Prostate gland (tissue), 2 donors: ENCODE results near the gene SLC44A2. TPM values are rescaled to one million over a fixed set of nuclear protein-coding genes. Genes with fewer than 3 reads are reported as not detected.

Experiments
- DNase-seq: peaks from one replicate; pipeline ENCODE4 v3.0.0-alpha.2; 2019; ENCODE audit warnings: low spot score
- H3K27ac ChIP-seq, 2 donors: fragments of 200-600 bp; sonication (generic); 2 replicates each; pipeline ENCODE4 v1.5.1; 2017 to 2019
- H3K27me3 ChIP-seq: fragments of 200-600 bp; sonication (generic); replicated peaks from 2 replicates; pipeline ENCODE4 v1.5.1; 2019; ENCODE audit not compliant: insufficient read depth
- H3K36me3 ChIP-seq, 2 donors: fragments of 200-600 bp; sonication (generic); 1 replicate in 1 of 2; 2 replicates in 1 of 2; pipeline versions ENCODE4 v1.5.1 to v1.8.1; 2017 to 2019
- H3K4me1 ChIP-seq: fragments of 200-600 bp; sonication (generic); replicated peaks from 2 replicates; pipeline ENCODE4 v1.5.1; 2019
- H3K4me3 ChIP-seq, 2 donors: fragments of 200-600 bp; sonication (generic); 2 replicates each; pipeline ENCODE4 v1.5.1; 2017 to 2019
- H3K9me3 ChIP-seq: fragments of 200-600 bp; sonication (generic); 2 replicates; pipeline ENCODE4 v1.5.1; 2017
- POLR2A ChIP-seq: fragments of 450-650 bp; IDR thresholded peaks from one replicate; pipeline ENCODE4 v1.6.1; 2016; ENCODE audit warnings: antibody characterized with exemption, mild to moderate bottlenecking
- POLR2AphosphoS5 ChIP-seq: sonication (generic); formaldehyde crosslinking; IDR thresholded peaks from one replicate; pipeline ENCODE4 v1.6.1; 2017; ENCODE audit warnings: antibody characterized with exemption
- WGBS: methylation state at CpG from one replicate; pipeline ENCODE4 v1.1.5; 2018; 5-methylcytosine and 5-hydroxymethylcytosine counted together
- intact Hi-C: fragments of 100-400 bp; cut with DNase I; formaldehyde crosslinking; loops from one replicate; pipeline ENCODE4 v1.14.2; 2022
- total RNA-seq, 2 donors: library from RNA; depleted of rRNA; stranded (reverse); fragments of >200 nt; gene quantifications; one replicate each; pipeline ENCODE4 v1.1.0, GENCODE V29; 2016
- TF ChIP-seq, protein P1 (sequence below), 4 experiments: fragments of 200-600 bp in 2 of 4; fragments of 450-650 bp in 2 of 4; sonication (generic) in 2 of 4; IDR thresholded peaks; 1 replicate in 3 of 4; 2 replicates in 1 of 4; pipeline ENCODE4 v1.5.1; 2016 to 2019; ENCODE audit warnings: antibody characterized with exemption in 4 of 4, mild to moderate bottlenecking in 2 of 4, moderate library complexity in 2 of 4

The SLC44A2 gene
- total RNA-seq, 2 donors from 2014 or later: 91.1 to 402 TPM

DNA sequence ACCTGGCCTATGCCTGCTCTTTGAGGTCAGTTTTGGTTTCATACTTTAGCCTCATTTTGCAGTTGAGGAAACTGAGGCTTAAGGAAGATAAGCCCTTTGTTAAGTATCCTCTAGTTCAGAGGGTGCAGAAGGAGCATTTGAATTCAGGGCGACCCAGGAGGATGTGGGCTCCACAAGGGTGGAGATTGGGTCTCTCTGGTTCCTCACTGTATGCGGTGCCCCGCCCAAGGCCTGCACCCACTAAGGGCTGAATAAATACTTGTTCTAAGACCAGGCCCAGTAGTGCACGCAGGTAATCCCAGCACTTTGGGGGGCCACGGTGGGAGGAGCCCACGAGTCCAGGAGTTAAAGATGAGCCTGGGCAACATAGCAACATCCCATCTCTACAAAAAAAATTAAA, 768 bp upstream of the SLC44A2 start:
- no peaks in the 10 kb centered on the region for H3K27me3 ChIP-seq
- intact Hi-C loops: no loop called here
- TF ChIP-seq, protein P1, sequence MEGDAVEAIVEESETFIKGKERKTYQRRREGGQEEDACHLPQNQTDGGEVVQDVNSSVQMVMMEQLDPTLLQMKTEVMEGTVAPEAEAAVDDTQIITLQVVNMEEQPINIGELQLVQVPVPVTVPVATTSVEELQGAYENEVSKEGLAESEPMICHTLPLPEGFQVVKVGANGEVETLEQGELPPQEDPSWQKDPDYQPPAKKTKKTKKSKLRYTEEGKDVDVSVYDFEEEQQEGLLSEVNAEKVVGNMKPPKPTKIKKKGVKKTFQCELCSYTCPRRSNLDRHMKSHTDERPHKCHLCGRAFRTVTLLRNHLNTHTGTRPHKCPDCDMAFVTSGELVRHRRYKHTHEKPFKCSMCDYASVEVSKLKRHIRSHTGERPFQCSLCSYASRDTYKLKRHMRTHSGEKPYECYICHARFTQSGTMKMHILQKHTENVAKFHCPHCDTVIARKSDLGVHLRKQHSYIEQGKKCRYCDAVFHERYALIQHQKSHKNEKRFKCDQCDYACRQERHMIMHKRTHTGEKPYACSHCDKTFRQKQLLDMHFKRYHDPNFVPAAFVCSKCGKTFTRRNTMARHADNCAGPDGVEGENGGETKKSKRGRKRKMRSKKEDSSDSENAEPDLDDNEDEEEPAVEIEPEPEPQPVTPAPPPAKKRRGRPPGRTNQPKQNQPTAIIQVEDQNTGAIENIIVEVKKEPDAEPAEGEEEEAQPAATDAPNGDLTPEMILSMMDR (IDR thresholded peaks at IDR 0.05): no peak
- no peak for TF ChIP-seq POLR2AphosphoS5
- TF ChIP-seq POLR2A: no peak
- H3K4me1 ChIP-seq: no peaks in the 10 kb centered on the region
- peak overlapping the region in 1 of 2 donors; percentile 67 for H3K4me3 ChIP-seq
- 62% methylated on average over 6 of the region's 6 CpGs for WGBS
- no peak for DNase-seq
- peak overlapping the region; percentile 86 to 87 for H3K27ac ChIP-seq
- H3K36me3 ChIP-seq: no peaks in the 10 kb centered on the region
- no peaks in the 10 kb centered on the region for H3K9me3 ChIP-seq

DNA sequence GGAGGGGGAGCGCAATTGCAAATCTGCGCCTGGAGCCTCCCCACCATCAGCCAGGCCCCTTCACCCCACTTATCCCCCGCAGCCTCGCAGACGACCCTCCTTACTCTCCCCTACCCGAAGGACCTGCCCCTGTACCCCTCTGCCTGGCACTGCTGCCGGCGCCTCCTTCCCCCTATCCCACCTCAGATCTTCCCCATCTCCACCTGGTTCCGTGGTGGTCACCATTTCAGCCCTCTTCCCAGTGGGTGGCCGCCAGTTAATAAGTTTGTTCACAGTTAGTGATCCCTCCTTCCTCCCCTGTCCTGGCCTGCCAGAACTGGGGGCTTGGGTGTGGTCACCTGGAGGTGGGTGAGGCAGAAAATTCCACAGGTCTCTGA, 397 bp downstream of the SLC44A2 start:
- no peaks in the 10 kb centered on the region for H3K27me3 ChIP-seq
- no peaks in the 10 kb centered on the region for H3K36me3 ChIP-seq
- H3K4me3 ChIP-seq: peak overlapping the region; percentile 67 to 79
- 7% methylated on average over 10 of the region's 10 CpGs for WGBS
- peak overlapping the region; percentile 86 to 87 for H3K27ac ChIP-seq
- H3K4me1 ChIP-seq: no peaks in the 10 kb centered on the region
- TF ChIP-seq POLR2A: no peak
- TF ChIP-seq, protein P1 (IDR thresholded peaks at IDR 0.05): no peak
- TF ChIP-seq POLR2AphosphoS5: no peak
- no peaks in the 10 kb centered on the region for H3K9me3 ChIP-seq
- DNase-seq: no peak
- intact Hi-C loops: no loop called here

DNA sequence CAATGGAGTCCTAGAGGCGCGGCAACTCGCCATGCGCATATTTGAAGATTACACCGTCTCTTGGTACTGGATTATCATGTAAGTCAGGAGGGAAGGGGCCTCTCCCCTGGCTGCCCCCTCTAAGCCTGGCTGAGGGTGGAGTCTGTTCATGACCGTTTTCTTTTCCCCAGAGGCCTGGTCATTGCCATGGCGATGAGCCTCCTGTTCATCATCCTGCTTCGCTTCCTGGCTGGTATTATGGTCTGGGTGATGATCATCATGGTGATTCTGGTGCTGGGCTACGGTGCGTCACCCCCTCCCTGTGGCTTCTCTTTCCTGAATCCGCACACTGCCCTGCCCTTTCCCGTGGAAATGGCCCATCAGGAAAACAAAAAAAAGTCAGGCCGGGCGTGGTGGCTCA, 6.5 kb downstream of the SLC44A2 start:
- no peaks in the 10 kb centered on the region for H3K27me3 ChIP-seq
- WGBS: 85% methylated on average over 14 of the region's 14 CpGs
- intact Hi-C loops: no loop called here
- TF ChIP-seq POLR2A (no peak), POLR2AphosphoS5 (no peak)
- TF ChIP-seq, protein P1 (IDR thresholded peaks at IDR 0.05): no peak
- H3K4me1 ChIP-seq: no peaks in the 10 kb centered on the region
- H3K4me3 ChIP-seq: no peak overlapping the region
- no peak overlapping the region for H3K27ac ChIP-seq
- no peaks in the 10 kb centered on the region for H3K9me3 ChIP-seq
- no peak for DNase-seq
- peaks cover 0 to 29% of the 10 kb centered on the region in 2 donors for H3K36me3 ChIP-seq

DNA sequence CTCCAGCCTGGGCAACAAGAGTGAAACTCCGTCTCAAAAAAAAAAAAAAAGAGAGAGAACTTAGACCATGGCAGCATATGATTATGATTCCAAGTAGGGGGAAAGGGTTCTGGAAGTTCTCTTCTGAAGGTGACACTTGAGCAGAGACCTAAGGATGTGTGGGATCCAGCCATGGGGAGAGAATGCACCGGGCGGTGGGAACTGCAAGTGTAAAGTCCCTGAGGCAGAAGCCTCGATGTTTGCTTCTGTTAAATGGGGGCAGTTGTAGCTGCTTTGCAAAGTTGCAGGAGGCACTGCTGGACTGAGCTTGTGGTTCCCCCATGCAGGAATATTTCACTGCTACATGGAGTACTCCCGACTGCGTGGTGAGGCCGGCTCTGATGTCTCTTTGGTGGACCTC, 9.1 kb downstream of the SLC44A2 start:
- TF ChIP-seq POLR2AphosphoS5 (no peak), POLR2A (no peak)
- TF ChIP-seq, protein P1 (IDR thresholded peaks at IDR 0.05): no peak
- DNase-seq: no peak
- Histone ChIP-seq H3K9me3 (no peaks in the 10 kb centered on the region), H3K36me3 (peaks cover 0 to 29% of the 10 kb centered on the region in 2 donors), H3K27me3 (no peaks in the 10 kb centered on the region), H3K4me3 (no peak overlapping the region), H3K27ac (no peak overlapping the region), H3K4me1 (no peaks in the 10 kb centered on the region)
- intact Hi-C loops: no loop called here
- 92% methylated on average over 7 of the region's 7 CpGs for WGBS

DNA sequence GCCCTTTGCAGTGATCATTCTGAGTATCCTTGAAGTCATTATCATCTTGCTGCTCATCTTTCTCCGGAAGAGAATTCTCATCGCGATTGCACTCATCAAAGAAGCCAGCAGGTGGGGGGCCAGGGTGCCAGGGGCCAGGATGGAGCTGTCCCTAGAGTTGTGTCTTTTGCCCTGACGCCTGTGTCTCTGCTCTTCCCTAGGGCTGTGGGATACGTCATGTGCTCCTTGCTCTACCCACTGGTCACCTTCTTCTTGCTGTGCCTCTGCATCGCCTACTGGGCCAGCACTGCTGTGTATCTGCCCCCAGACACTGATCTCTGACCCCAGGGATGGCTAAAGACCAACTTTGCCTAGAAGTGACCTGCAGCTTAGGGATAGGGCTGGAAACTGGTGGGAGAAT, 9.6 kb downstream of the SLC44A2 start:
- no peak for DNase-seq
- intact Hi-C loops: no loop called here
- Histone ChIP-seq H3K27ac (no peak overlapping the region), H3K36me3 (peaks cover 0 to 29% of the 10 kb centered on the region in 2 donors), H3K4me3 (no peak overlapping the region), H3K4me1 (no peaks in the 10 kb centered on the region), H3K27me3 (no peaks in the 10 kb centered on the region), H3K9me3 (no peaks in the 10 kb centered on the region)
- TF ChIP-seq, protein P1 (IDR thresholded peaks at IDR 0.05): no peak
- TF ChIP-seq POLR2A (no peak), POLR2AphosphoS5 (no peak)
- 76% methylated on average over 6 of the region's 6 CpGs for WGBS
